Left lung (tissue), 10 donors: ENCODE data around the gene RIPOR3. TPM values are rescaled to one million over a fixed set of nuclear protein-coding genes. Genes with fewer than 3 reads are reported as not detected.

Experiments used
- ATAC-seq: fragments of 200-7000 bp; cut with Tn5 transposase; one replicate; pipeline ENCODE4 v1.9.1; 2020; ENCODE audit warnings: moderate library complexity
- DNase-seq, 4 donors: peaks; one replicate each; pipeline ENCODE4 v3.0.0-alpha.2; 2013 to 2020
- H3K27ac ChIP-seq, 2 donors: fragments of 200-600 bp; sonication (generic) in 1 of 2; one replicate each; pipeline versions ENCODE4 v1.5.0 to v1.8.0; 2020 to 2021
- H3K27me3 ChIP-seq, 2 donors: fragments of 200-600 bp; sonication (generic) in 1 of 2; one replicate each; pipeline versions ENCODE4 v1.5.0 to v1.8.0; 2020 to 2021
- H3K36me3 ChIP-seq, 2 donors: fragments of 200-600 bp; sonication (generic) in 1 of 2; one replicate each; pipeline versions ENCODE4 v1.5.0 to v1.8.0; 2020 to 2021
- H3K4me1 ChIP-seq, 2 donors: fragments of 200-600 bp; one replicate each; pipeline ENCODE4 v1.8.0; 2021
- H3K4me3 ChIP-seq, 2 donors: fragments of 200-600 bp; sonication (generic) in 1 of 2; one replicate each; pipeline versions ENCODE4 v1.5.0 to v1.8.0; 2020 to 2021; ENCODE audit warnings: mild to moderate bottlenecking in 1 of 2
- H3K9me3 ChIP-seq, 2 donors: fragments of 200-600 bp; sonication (generic) in 1 of 2; one replicate each; pipeline versions ENCODE4 v1.5.0 to v1.8.0; 2020 to 2021
- intact Hi-C, 2 donors: fragments of 100-400 bp; cut with DNase I; formaldehyde crosslinking; loops; one replicate each; pipeline versions ENCODE4 v1.11.2 to v1.14.2; 2022
- polyA plus RNA-seq, 6 donors: library from polyadenylated mRNA; unstranded; fragments of 120-200 nt; gene quantifications; one replicate each; pipeline ENCODE4 v1.2.1, GENCODE V29; 2013; ENCODE audit not compliant: insufficient read length in 6 of 6
- total RNA-seq, 2 donors: library from RNA; stranded (reverse); fragmentation: NEBNext Ultra II Directional; extraction: Animal tissue kit (Norgen Biotek cat#: 25700); gene quantifications; one replicate each; pipeline ENCODE4 v1.2.1, GENCODE V29; 2021
- TF ChIP-seq, protein P1 (sequence below), 2 donors: fragments of 200-600 bp; sonication (generic) in 1 of 2; IDR thresholded peaks; one replicate each; pipeline versions ENCODE4 v1.5.0 to v1.8.0; 2021; ENCODE audit warnings: antibody characterized with exemption in 2 of 2
- donor health status: DM: no; HTN: yes; CAD: no.
- donor health status: DM: no; HTN: no; CAD: no.

The RIPOR3 gene
- total and polyA plus RNA-seq, 8 donors, result 2.0 to 7.0 (median 2.8) TPM

GRCh38 chr20:50607850-50608749, 83.2 kb downstream of the RIPOR3 start:
- no peaks in the 10 kb centered on the region for H3K4me1 ChIP-seq
- H3K9me3 ChIP-seq, result no peaks in the 10 kb centered on the region
- H3K27ac ChIP-seq, result no peak overlapping the region
- no peaks in the 10 kb centered on the region for H3K27me3 ChIP-seq
- DNase-seq, result no peak
- no peak overlapping the region for H3K4me3 ChIP-seq
- ATAC-seq, result no peak
- no peaks in the 10 kb centered on the region for H3K36me3 ChIP-seq
- TF ChIP-seq, protein P1, sequence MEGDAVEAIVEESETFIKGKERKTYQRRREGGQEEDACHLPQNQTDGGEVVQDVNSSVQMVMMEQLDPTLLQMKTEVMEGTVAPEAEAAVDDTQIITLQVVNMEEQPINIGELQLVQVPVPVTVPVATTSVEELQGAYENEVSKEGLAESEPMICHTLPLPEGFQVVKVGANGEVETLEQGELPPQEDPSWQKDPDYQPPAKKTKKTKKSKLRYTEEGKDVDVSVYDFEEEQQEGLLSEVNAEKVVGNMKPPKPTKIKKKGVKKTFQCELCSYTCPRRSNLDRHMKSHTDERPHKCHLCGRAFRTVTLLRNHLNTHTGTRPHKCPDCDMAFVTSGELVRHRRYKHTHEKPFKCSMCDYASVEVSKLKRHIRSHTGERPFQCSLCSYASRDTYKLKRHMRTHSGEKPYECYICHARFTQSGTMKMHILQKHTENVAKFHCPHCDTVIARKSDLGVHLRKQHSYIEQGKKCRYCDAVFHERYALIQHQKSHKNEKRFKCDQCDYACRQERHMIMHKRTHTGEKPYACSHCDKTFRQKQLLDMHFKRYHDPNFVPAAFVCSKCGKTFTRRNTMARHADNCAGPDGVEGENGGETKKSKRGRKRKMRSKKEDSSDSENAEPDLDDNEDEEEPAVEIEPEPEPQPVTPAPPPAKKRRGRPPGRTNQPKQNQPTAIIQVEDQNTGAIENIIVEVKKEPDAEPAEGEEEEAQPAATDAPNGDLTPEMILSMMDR (IDR thresholded peaks at IDR 0.05), result no peak
- intact Hi-C loops, result no loop called here

GRCh38 chr20:50607436-50607835, 83.9 kb downstream of the RIPOR3 start:
- Histone ChIP-seq H3K4me1 (no peaks in the 10 kb centered on the region), H3K4me3 (no peak overlapping the region), H3K36me3 (no peaks in the 10 kb centered on the region), H3K27me3 (no peaks in the 10 kb centered on the region), H3K27ac (no peak overlapping the region), H3K9me3 (no peaks in the 10 kb centered on the region)
- intact Hi-C loops, result no loop called here
- DNase-seq (no peak), ATAC-seq (no peak)
- TF ChIP-seq, protein P1 (IDR thresholded peaks at IDR 0.05), result no peak

DNA sequence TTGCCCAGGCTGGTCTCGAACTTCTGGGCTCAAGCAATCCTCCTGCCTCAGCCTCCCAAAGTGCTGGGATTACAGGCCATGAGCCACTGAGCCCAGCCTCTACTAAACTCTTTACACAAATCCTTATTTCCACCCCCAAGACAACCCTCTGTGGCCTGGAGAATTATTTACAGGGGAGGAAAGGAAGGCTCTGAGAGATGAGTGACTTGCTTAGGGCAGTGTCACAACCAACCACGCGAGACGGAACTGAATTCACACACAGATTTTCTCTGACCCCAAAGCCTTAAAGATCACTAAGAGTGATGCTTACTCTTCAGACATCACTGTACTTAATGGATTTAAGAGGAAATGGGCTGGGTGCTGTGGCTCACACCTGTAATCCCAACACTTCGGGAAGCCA, 86.2 kb downstream of the RIPOR3 start:
- Histone ChIP-seq H3K27ac (no peak overlapping the region), H3K36me3 (peaks cover 0 to 5% of the 10 kb centered on the region in 2 donors), H3K4me1 (no peaks in the 10 kb centered on the region), H3K27me3 (no peaks in the 10 kb centered on the region), H3K9me3 (no peaks in the 10 kb centered on the region), H3K4me3 (no peak overlapping the region)
- ATAC-seq (no peak), DNase-seq (no peak)
- intact Hi-C loops, result no loop called here
- TF ChIP-seq, protein P1 (IDR thresholded peaks at IDR 0.05), result no peak

DNA sequence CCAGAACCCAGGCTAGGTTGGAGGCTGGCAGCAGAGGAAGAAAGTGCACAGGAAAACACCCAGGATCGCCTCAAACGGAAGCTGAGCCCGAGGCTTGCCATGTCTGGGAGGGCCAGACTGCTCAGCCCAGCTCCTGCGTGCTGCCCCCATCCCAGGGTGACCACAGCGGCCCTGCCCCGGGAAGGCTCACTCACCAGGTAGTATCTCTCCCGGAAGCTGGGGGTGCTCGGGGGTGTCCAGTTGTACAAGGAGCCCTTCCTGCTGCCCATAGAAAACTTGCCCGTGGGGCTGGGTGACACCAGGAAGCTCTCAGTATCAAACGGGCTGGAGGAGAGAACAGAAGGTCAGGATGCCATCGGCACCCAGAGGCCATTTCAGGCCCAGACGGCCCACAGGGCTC, 86.9 kb downstream of the RIPOR3 start:
- no peak overlapping the region for H3K27ac ChIP-seq
- H3K4me1 ChIP-seq, result no peaks in the 10 kb centered on the region

More for the DNA sequence above, 86.9 kb downstream of the RIPOR3 start:
- H3K36me3 ChIP-seq, result peaks cover 0 to 5% of the 10 kb centered on the region in 2 donors
- intact Hi-C loops, result no loop called here
- ATAC-seq (no peak), DNase-seq (peak in 1 of 4 donors; percentile 68)
- H3K27me3 ChIP-seq, result no peaks in the 10 kb centered on the region
- H3K4me3 ChIP-seq, result no peak overlapping the region
- H3K9me3 ChIP-seq, result no peaks in the 10 kb centered on the region
- TF ChIP-seq, protein P1 (IDR thresholded peaks at IDR 0.05), result no peak
